Cardiac septum (tissue), 1 donor: ENCODE data around the gene P2RX6. TPM values are rescaled to one million over a fixed set of nuclear protein-coding genes. Genes with fewer than 3 reads are reported as not detected.

Experiments
- DNase-seq: peaks from one replicate; pipeline ENCODE4 v3.0.0-alpha.2; 2020; ENCODE audit warnings: low spot score
- intact Hi-C: fragments of 100-400 bp; cut with DNase I; formaldehyde crosslinking; loops from one replicate; pipeline ENCODE4 v1.14.0; 2022
- total RNA-seq: library from RNA; stranded (reverse); fragmentation: NEBNext Ultra II Directional; extraction: Animal tissue kit (Norgen Biotek cat#: 25700); gene quantifications from one replicate; pipeline ENCODE4 v1.2.1, GENCODE V29; 2021
- donor health status: DM: no; HTN: no; CAD: no.

Gene P2RX6
- total RNA-seq, 1 donor from 2014 or later: 5.4 TPM

DNA sequence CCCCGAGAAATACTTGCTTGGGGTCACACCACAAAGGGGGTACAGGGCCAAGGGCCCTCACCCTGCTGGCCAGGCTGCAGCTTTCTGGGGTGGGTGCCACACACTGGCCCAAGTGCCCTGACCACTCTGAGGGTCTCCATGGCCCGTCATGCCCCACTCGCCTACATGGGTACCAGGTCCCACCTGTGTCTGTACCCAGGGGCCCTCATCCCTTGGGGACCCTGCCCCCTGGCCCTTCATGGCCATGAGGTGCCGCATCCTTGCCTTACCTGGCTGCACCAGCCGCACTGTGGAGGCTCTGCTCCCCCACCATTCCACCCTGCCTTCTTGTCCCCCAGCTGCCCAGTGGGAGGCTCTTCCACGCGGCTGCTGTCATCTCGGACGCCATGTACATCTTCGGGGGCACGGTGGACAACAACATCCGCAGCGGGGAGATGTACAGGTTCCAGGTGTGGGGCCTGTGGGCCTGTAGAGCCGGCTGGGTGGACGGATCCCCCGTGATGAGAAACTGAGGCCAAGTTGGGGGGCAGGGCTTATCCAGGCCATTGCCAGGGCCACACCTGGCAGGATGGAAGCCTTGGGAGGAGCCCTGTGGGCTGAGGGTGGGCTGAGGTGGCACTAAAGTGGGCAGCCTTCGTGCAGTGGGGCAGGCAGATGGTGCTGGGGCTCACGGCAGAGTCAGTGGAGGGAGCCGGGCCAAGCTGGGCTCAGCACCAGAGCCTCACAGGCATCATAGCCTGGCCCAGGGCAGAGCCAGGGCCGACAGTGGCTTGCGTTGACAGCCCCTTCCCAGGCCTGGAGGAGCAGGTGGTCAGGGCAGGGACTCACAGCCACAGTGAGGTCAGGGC is 22.3 kb upstream of the P2RX6 start:
- intact Hi-C loops: no loop called here
- no peak for DNase-seq

DNA sequence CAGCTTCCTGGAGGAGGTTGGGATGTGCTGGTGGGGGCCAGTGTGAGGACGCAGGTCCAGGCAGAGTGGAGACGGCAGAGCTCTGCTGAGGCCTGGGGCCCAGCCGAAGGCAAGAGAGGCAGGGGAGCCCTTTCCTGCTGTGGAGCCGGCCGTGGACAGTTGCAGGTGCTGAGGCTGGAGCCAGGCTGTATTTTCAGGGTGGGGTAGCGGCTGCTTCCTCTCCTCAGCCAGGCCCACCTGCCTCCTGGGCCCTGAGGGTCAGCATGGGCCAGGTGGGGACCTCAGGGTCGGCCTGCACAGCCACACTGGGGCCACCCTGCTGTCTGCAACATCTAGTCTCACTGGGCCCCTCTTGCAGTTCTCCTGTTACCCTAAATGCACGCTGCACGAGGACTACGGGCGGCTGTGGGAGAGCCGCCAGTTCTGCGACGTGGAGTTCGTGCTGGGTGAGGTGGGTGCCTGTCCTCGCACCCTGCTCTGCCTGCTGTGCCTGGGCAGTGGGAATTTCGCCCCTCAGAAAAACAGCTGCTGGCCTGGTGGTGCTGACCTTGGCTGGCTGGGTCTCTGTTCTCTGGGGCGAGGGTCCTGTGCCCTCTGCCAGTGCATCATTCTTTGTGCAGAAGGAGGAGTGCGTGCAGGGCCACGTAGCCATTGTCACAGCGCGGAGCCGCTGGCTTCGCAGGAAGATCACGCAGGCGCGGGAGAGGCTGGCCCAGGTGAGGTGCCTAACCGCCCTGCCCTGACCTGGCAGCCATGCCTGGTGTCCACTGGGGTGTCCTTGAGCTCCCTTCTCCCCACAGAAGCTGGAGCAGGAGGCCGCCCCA is 21.4 kb upstream of the P2RX6 start:
- no peak for DNase-seq
- intact Hi-C loops: no loop called here

DNA sequence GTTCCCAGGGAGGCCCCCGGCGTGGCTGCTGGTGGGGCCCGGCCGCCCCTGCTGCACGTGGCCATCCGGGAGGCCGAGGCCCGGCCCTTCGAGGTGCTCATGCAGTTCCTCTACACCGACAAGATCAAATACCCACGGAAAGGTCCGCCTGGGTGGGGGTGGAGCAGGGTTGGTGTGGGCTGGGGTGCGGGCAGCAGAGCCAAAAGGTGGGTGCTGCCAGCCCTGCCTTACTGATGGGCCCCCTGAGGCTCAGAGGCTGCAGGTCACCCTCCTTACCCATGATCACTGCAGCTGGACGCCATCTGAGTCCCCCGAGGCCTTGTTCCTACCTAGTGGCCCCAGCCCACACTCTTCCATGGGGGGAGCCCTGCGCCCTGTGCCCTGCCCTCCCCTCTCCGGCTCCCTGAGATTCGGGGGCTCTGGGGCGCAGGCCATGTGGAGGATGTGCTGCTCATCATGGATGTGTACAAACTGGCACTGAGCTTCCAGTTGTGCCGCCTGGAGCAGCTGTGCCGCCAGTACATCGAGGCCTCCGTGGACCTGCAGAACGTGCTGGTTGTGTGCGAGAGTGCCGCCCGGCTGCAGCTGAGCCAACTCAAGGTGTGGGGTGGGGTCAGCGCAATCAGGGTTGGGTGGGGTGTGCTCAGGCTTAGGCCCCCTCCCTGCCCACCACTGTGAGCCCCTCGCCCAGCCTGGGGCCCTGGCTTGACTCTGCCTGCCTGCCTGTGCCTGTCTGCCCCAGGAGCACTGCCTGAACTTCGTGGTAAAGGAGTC is 20.6 kb upstream of the P2RX6 start:
- DNase-seq: no peak
- intact Hi-C loops: no loop called here

DNA sequence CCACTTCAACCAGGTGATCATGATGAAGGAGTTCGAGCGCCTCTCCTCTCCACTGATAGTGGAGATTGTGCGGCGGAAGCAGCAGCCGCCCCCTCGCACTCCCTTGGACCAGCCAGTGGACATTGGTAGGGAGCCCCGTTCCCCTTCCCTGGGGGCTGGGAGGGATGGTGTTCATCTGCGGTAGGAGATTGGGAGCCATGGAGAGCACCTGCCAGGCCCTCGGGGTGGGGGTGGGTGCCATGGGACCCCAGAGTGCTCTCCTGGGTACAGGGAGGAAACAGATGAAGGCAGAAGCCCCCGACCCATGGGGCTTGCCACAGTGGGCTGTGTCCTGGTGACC is 20.1 kb upstream of the P2RX6 start:
- intact Hi-C loops: no loop called here
- DNase-seq: no peak

DNA sequence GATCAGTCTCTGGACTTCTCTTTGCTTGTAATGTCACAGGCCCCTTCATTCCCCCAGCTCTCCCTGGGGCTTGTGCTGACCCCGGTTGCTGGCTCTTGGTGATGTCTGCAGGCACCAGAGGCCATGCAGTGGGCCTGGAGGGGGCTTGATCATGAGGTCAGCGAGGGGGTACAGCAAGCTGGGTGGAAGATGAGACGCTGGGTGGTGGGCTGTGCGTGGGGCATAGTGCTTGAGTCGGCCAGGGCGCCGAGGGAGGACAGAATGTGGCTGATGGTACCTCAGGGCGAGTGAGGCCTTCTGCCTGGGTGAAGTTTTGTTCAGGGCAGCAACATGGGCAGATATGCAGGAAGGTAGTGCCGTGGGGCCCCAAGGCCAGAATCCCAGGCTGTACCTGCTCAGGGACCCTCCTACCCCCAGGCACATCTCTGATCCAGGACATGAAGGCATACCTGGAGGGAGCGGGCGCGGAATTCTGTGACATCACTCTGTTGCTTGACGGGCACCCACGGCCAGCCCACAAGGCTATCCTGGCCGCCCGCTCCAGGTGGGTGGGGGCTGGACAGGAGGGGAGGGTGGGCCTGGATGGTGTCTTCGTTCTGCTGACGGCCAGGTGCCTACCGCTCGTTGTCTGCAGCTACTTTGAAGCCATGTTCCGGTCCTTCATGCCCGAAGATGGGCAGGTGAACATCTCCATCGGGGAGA is 19.5 kb upstream of the P2RX6 start:
- no peak for DNase-seq
- intact Hi-C loops: no loop called here

DNA sequence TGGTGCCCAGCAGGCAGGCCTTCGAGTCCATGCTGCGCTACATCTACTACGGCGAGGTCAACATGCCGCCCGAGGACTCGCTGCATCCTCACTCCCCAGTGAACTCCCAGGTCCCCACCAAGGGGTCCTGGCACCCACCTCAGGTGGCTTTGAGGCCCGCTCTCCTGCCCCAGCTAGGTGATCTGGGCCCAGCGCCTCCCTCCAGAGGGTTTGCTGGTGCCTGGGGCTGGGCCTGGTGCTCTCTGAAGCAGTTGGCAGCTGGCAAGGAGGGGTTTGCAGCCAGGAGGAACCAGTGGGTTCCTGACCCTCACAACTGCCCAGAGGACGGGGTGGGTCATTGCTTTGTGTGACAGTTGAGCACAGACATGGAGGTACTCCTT is 18.9 kb upstream of the P2RX6 start:
- DNase-seq: no peak
- intact Hi-C loops: no loop called here

DNA sequence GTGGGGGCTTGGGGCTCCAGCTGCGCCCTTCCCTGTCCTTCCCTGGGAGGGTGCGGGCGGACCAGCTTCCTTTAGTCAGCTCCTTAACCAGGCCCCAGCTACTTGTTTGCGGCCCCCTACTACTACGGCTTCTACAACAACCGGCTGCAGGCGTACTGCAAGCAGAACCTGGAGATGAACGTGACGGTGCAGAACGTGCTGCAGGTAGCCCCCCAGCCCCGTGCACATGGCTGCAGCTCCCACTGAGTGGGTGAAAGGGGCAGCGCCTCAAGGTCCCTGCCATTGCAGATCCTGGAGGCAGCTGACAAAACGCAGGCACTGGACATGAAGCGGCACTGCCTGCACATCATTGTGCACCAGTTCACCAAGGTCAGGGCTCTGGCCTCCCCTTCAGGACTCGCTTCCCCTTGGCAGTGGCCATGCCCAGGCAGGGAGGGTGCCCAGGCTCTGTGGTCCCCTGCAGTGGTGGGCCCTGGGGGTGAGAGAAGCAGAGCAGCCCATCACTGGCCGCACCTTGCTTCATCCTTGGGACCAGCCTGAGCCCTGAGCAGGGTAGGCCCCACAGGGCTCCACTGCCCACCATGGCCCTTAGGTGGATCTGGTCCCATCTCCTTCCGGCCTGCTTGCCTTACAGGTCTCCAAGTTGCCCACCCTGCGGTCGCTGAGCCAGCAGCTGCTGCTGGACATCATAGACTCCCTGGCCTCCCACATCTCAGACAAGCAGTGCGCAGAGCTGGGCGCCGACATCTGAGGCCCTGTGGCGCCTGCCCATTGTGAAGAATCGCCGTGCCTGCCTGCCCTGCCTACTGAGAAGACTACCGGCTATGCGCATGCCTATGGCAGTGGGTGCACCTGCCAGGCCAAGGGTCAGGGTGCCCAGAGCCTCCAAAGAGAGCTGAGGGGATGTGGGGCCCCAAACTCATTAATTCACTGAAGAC is 18.1 kb upstream of the P2RX6 start:
- no peak for DNase-seq
- intact Hi-C loops: no loop called here

DNA sequence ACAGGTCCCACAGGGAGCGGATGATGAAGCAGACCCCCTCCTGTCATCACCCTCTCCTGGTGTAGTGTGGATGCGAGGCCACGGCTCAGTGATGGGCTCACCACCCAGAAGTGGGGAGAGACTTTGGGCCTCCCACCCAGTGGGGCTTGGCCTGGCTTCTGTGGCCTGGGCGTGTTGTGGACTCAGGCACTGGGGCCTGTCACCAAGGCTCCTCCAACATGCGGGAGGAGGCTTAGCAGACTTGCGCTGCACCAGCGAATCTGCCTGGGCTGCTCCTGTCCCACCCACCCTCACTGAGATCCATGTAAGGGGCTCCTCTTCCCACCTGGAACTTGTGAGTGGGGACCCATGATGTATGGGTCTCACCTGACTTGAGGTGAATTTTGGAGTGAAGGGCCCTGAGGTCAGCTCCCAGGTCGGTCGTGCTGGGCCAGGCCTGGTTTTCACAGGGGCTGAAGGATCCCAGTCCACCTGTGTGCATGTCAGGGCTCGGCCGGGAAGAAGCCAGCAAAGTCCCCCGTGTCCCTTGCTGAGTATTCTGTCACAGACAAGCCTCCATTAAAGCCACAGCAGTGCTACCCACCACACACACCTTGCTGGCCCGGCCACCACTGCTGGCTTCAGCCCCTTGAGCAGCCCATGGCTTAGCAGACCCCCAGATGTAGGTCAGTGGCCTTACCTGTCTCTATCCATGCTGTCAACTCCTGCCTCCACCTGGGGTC is 17.3 kb upstream of the P2RX6 start:
- DNase-seq: no peak
- intact Hi-C loops: no loop called here

DNA sequence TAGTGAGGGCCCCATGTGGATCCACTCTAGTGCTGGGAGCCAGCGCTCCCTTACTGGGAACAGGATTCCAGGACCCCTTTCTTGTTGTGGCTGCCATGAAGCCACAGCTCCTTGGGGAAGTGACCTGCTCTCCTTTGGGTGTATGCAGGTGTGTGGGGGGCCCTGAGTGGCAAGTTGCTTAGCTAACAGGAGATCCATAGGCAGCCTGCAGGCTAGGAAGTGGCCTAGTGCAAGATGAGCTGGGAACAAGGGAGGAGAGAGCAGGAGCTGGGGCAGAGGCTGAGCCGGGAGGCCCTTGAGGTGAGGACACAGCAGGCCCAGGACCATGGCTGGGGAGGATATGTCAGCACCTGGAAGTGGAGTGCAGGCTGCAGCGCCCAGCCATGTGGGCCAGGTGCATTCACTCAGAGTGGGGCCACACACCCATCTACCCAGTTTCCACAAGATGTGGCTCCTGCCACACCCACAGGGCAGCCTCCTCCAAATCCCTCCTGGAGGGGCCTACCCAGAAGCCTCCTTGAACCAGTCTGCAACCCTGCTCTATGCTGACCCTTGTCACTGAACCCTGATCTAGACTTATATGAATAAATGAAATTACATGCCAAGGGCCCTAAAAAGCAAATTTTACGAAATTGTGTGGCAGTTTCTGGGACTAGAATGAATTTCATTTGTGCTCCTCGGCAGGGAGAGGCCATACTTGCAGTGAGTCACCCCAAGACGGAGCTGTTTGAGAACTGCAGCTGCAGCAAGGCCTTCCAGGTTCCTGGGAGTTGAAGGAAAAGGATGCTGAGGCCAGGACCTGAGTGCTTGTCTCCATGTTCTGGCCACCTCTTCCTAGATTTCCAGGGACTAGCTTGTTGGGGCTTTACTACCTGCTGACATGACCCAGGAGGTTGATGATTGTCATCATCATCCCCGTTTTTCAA is 16.3 kb upstream of the P2RX6 start:
- intact Hi-C loops: no loop called here
- no peak for DNase-seq

DNA sequence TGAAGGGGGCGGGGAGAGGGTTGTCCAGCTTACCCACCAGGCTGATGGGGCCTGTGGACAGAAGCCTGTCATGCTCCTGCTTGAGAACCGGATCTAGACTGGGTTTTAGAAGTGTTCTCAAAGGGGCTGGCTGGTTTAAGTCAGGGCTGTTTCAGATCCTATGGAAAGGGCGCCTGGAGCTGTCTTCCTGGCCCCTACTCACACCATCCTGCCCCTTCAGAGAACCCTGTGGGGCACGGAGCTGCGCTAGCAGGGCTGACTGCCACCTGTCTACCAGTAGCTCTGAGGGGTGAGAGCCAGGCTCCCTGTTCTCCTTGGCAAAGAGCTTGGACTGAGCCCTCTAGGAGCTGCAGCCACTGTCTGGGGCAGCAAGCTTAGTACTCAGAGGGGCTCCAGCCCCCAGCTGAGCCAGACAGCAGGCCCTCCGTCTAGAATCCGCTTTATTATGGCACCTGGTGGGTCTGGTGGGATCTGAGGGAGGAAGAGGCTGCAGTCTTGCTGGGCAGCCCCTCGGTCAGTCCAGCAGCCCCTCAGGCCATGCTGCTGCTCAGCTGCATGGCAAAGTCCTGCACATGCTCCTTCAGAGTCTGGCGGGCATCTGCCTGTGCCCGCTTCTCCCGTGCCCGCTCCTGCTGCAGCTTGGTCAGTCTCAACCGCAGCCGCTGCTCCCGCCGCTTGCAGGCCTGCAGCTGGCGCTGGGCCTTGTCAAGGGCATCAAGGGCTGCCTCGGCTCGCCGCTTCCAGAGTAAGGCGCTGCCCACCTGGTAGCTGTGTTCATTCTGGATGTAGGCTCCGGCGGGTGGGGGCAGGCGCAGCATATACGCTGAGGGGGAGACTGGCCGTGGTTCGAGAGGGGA is 15.4 kb upstream of the P2RX6 start:
- intact Hi-C loops: loop anchor here (5.0 kb wide), 1 partner anchor 82 kb away; the partner anchor contains the start of gene CRKL
- no peak for DNase-seq

DNA sequence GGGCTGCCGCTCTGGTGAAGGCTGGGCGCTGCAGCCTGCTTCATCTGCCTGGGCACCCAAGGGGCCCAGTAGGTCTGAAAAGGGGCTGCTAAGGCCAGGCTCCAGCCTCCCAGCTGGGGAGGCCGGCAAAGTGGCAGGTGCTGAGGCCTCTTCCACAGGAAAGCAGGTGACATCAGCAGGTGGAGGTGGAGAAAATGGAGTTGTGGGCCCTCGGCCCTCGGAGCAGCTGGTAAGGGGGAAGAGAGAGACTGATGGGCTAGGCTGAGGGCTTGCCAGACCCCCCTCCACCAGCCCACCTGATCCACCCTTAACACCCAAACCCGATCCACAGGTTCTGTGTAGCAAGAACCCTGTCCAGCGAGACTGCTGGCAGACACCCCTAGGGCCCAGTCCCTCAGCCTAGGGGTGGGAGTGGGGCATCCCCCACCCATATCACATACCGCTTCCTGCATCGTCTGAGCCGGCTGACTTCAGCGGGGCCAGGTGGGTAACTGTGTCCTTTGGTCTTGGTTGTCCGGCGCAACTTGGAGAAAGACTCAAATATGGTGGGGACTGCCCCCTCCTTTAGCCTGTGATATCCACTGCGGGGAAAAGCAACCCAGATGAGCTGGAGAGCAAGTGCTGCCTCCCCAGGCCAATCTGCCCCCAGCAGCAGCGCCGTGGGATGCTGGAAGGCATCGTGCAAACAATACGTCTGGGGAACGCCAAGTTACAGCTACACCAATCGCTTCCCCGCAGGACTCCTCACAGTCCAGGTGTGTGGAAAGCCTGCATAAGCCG is 14.6 kb upstream of the P2RX6 start:
- DNase-seq: no peak
- intact Hi-C loops: loop anchor here (5.0 kb wide), 1 partner anchor 83 kb away; the partner anchor contains the start of gene CRKL

DNA sequence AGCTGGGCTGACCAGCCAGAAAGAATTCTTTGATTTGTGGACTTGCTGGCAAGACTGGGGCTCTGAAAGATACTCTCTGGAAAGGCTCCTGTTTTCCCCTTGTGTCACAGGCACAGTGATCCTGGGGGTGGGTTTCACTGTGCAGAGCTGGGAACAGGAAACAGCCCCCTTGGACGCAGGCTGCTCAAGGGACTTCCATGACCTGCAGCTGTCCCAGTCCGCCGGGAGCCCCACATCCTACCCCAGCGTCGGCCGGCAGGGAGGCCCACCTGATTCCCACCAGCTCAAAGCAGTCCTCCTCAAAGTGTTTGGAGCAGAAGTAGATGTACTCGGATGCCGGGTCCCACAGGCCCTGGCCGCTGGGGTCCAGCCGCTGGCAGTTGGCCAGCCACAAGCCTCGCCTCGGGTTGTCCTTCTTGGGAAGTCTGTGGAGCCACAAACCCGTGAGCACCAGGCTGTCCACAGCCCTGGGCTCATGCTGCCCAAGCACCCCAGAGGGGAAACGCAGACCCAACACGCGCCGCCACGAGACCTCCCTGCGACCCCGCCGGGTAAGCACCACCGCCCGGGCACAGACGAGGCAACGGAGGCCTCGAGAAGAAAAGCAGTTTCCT is 13.9 kb upstream of the P2RX6 start:
- intact Hi-C loops: loop anchor here (1.0 to 5.0 kb wide), 3 partner anchors 19 to 143 kb away; partner anchors contain the start of genes CRKL, LZTR1 and PI4KA
- DNase-seq: no peak

DNA sequence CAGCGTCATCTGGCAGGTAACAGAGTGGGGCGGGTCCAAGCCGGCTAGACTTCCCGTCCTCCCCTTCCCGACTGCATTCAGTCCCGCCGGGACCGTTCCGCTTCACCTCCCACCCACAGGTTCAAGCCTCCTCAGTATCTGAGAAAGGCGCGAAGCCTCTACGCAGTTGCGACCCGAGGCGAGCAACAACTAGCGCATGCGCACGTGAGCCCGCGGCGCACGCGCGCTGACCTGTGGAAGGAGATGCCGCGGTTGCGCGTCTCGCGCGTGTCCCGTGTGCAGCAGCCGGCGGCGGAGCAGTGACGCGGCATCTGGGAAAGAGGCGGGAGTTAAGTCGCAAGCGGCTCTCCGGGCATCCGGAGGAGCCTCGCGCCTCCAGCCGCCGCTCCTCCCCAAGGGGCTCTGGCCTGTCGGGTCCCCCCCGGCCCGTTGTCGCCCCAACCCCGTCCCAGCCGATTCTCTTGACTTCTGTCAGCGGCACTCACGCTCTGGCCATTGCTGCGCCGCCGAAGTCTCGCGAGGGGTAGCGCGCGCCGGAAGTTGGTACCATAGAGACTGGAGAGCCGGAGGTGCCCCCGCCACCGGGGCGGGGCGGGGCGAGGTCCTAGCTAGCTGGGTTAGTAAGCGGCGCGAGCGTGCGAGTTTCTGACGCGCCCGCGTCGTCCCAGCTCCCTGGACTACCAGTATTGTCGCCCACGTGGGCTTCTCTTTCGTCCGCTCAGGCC is 13.2 kb upstream of the P2RX6 start, which contains the start of gene THAP7:
TSS of gene THAP7 (minus strand) at position 518 of the 725 bp plus-strand sequence. CDS start at position 311, 207 bp downstream.
- DNase-seq: peak; percentile 97
- intact Hi-C loops: loop anchor here (1.0 to 5.0 kb wide), 3 partner anchors 19 to 143 kb away; partner anchors contain the start of genes CRKL, LZTR1 and PI4KA

DNA sequence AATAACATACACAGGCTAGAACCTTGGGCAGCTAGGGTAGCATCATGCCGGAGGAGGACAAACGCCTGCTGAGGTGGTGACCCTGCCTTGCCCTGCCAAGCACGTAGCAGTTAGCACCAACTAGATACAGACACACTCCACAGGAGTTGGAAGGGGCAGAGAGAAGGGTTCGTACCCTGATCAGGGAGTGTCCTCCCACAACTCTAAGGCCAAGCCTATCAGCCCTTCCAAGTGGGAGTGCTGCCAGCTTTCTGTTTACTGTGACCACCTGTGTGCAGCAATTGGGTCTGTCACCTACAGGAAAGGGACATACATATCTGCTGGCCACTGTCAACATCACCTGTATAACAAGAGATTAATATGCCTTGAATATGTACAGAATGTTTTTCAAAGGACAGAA is 11.2 kb upstream of the P2RX6 start:
- intact Hi-C loops: loop anchor here (5.0 kb wide), 1 partner anchor 86 kb away; the partner anchor contains the start of gene CRKL
- no peak for DNase-seq
